Stimulated activated effector memory CD8-positive, alpha-beta T cell treated with anti-CD3 and anti-CD28 coated beads, Interleukin-12 subunit alpha, Interleukin-12 subunit beta, amount 100 ng/mL, for 72 hours (primary cell): ENCODE data around the gene PRAMEF12.
"Not testable (repeated sequence)": the region's sequence is repeated elsewhere in the genome, so short reads cannot be mapped to it uniquely, and the experiment has no call there.

Experiments
- ATAC-seq: fragments of 150-1000 bp; cut with Tn5 transposase; 2 replicates; pipeline ENCODE4 v1.10.0; 2021
- DNase-seq, 2 donors: peaks; one replicate each; pipeline ENCODE4 v3.0.0; 2021 to 2022; ENCODE audit warnings: low spot score in 2 of 2
- H3K27ac Mint-ChIP-seq: one replicate; pipeline ENCODE4 v1.8.0; 2022; ENCODE audit warnings: mild to moderate bottlenecking, mixed read lengths
- H3K36me3 Mint-ChIP-seq: one replicate; pipeline ENCODE4 v1.8.0; 2022; ENCODE audit warnings: mild to moderate bottlenecking, mixed read lengths
- H3K4me1 Mint-ChIP-seq: one replicate; pipeline ENCODE4 v1.8.0; 2022; ENCODE audit warnings: mixed read lengths
- H3K4me3 Mint-ChIP-seq: one replicate; pipeline ENCODE4 v1.8.0; 2022; ENCODE audit warnings: mild to moderate bottlenecking, mixed read lengths
- H3K9me3 Mint-ChIP-seq: one replicate; pipeline ENCODE4 v1.8.0; 2022; ENCODE audit warnings: mixed read lengths

Gene PRAMEF12

GRCh38 chr1:12760256-12760795, 13.2 kb upstream of the PRAMEF12 start:
- DNase-seq: no peak
- no peak for ATAC-seq

GRCh38 chr1:12761781-12762180, 11.8 kb upstream of the PRAMEF12 start:
- Mint-ChIP-seq H3K27ac (no peak overlapping the region), H3K9me3 (no peaks in the 10 kb centered on the region), H3K36me3 (no peaks in the 10 kb centered on the region), H3K4me3 (no peak overlapping the region), H3K4me1 (no peaks in the 10 kb centered on the region)
- no peak for ATAC-seq
- no peak for DNase-seq

More at GRCh38 chr1:12760256-12760795, 13.2 kb upstream of the PRAMEF12 start:
- Mint-ChIP-seq H3K27ac (no peak overlapping the region), H3K4me3 (no peak overlapping the region), H3K9me3 (no peaks in the 10 kb centered on the region), H3K36me3 (no peaks in the 10 kb centered on the region), H3K4me1 (no peaks in the 10 kb centered on the region)

- H3K27ac Mint-ChIP-seq: no peak overlapping the region
- no peaks in the 10 kb centered on the region for H3K9me3 Mint-ChIP-seq
- ATAC-seq (no peak), DNase-seq (no peak)
- no peak overlapping the region for H3K4me3 Mint-ChIP-seq
- no peaks in the 10 kb centered on the region for H3K36me3 Mint-ChIP-seq
- H3K4me1 Mint-ChIP-seq: no peaks in the 10 kb centered on the region
Observed at GRCh38 chr1:12762766-12763165, 10.8 kb upstream of the PRAMEF12 start.

GRCh38 chr1:12763479-12763878, 10.1 kb upstream of the PRAMEF12 start:
- ATAC-seq (no peak), DNase-seq (no peak)
- no peak overlapping the region for H3K27ac Mint-ChIP-seq
- H3K4me3 Mint-ChIP-seq: no peak overlapping the region
- no peaks in the 10 kb centered on the region for H3K9me3 Mint-ChIP-seq
- H3K36me3 Mint-ChIP-seq: no peaks in the 10 kb centered on the region
- no peaks in the 10 kb centered on the region for H3K4me1 Mint-ChIP-seq

- ATAC-seq (no peak), DNase-seq (no peak)
- H3K4me3 Mint-ChIP-seq: no peak overlapping the region
- no peaks in the 10 kb centered on the region for H3K36me3 Mint-ChIP-seq
- H3K9me3 Mint-ChIP-seq: no peaks in the 10 kb centered on the region
- H3K4me1 Mint-ChIP-seq: no peaks in the 10 kb centered on the region
- no peak overlapping the region for H3K27ac Mint-ChIP-seq
Observed at GRCh38 chr1:12764016-12764415, 9.5 kb upstream of the PRAMEF12 start.

GRCh38 chr1:12769031-12769430, 4.5 kb upstream of the PRAMEF12 start:
- ATAC-seq (no peak), DNase-seq (no peak)
- Mint-ChIP-seq H3K4me3 (no peak overlapping the region), H3K27ac (no peak overlapping the region), H3K4me1 (no peaks in the 10 kb centered on the region), H3K9me3 (no peaks in the 10 kb centered on the region), H3K36me3 (no peaks in the 10 kb centered on the region)

GRCh38 chr1:12769976-12770505, 3.5 kb upstream of the PRAMEF12 start:
- ATAC-seq (no peak), DNase-seq (no peak)
- H3K27ac Mint-ChIP-seq: no peak overlapping the region
- H3K36me3 Mint-ChIP-seq: no peaks in the 10 kb centered on the region
- H3K4me1 Mint-ChIP-seq: no peaks in the 10 kb centered on the region
- no peak overlapping the region for H3K4me3 Mint-ChIP-seq
- no peaks in the 10 kb centered on the region for H3K9me3 Mint-ChIP-seq

GRCh38 chr1:12770620-12771019, 2.9 kb upstream of the PRAMEF12 start:
- no peaks in the 10 kb centered on the region for H3K36me3 Mint-ChIP-seq
- no peak overlapping the region for H3K27ac Mint-ChIP-seq
- H3K9me3 Mint-ChIP-seq: no peaks in the 10 kb centered on the region
- H3K4me1 Mint-ChIP-seq: no peaks in the 10 kb centered on the region
- ATAC-seq (no peak), DNase-seq (no peak)
- no peak overlapping the region for H3K4me3 Mint-ChIP-seq

- ATAC-seq (no peak), DNase-seq (no peak)
- H3K4me3 Mint-ChIP-seq: no peak overlapping the region
- no peaks in the 10 kb centered on the region for H3K4me1 Mint-ChIP-seq
- H3K27ac Mint-ChIP-seq: no peak overlapping the region
- no peaks in the 10 kb centered on the region for H3K9me3 Mint-ChIP-seq
- H3K36me3 Mint-ChIP-seq: no peaks in the 10 kb centered on the region
Observed at GRCh38 chr1:12771186-12771585, 2.4 kb upstream of the PRAMEF12 start.

GRCh38 chr1:12772520-12772919, 1.0 kb upstream of the PRAMEF12 start:
- Mint-ChIP-seq H3K36me3 (no peaks in the 10 kb centered on the region), H3K4me1 (no peaks in the 10 kb centered on the region), H3K4me3 (no peak overlapping the region), H3K9me3 (no peaks in the 10 kb centered on the region), H3K27ac (no peak overlapping the region)
- no peak for ATAC-seq
- DNase-seq: no peak

- Mint-ChIP-seq H3K9me3 (no peaks in the 10 kb centered on the region), H3K4me3 (no peak overlapping the region), H3K27ac (no peak overlapping the region), H3K4me1 (no peaks in the 10 kb centered on the region), H3K36me3 (no peaks in the 10 kb centered on the region)
- ATAC-seq: no peak
- DNase-seq: no peak
Observed at GRCh38 chr1:12774801-12775345, 1.3 kb downstream of the PRAMEF12 start.

- no peak overlapping the region for H3K4me3 Mint-ChIP-seq
- no peak overlapping the region for H3K27ac Mint-ChIP-seq
- no peaks in the 10 kb centered on the region for H3K36me3 Mint-ChIP-seq
- H3K9me3 Mint-ChIP-seq: no peaks in the 10 kb centered on the region
- H3K4me1 Mint-ChIP-seq: no peaks in the 10 kb centered on the region
- no peak for ATAC-seq
- no peak for DNase-seq
Observed at GRCh38 chr1:12775443-12775842, 1.9 kb downstream of the PRAMEF12 start.

- H3K9me3 Mint-ChIP-seq: no peaks in the 10 kb centered on the region
- H3K27ac Mint-ChIP-seq: no peak overlapping the region
- no peak overlapping the region for H3K4me3 Mint-ChIP-seq
- ATAC-seq (no peak), DNase-seq (no peak)
- H3K36me3 Mint-ChIP-seq: no peaks in the 10 kb centered on the region
- no peaks in the 10 kb centered on the region for H3K4me1 Mint-ChIP-seq
Observed at GRCh38 chr1:12776801-12777557, 3.4 kb downstream of the PRAMEF12 start.

- Mint-ChIP-seq H3K27ac (no peak overlapping the region), H3K4me3 (no peak overlapping the region), H3K36me3 (no peaks in the 10 kb centered on the region), H3K9me3 (no peaks in the 10 kb centered on the region), H3K4me1 (no peaks in the 10 kb centered on the region)
- no peak for ATAC-seq
- DNase-seq: no peak
Observed at GRCh38 chr1:12778061-12778460, 4.5 kb downstream of the PRAMEF12 start.

- H3K4me1 Mint-ChIP-seq: no peaks in the 10 kb centered on the region
- H3K9me3 Mint-ChIP-seq: no peaks in the 10 kb centered on the region
- ATAC-seq: no peak
Observed at GRCh38 chr1:12778907-12779306, 5.4 kb downstream of the PRAMEF12 start.

GRCh38 chr1:12781488-12781887, 8.0 kb downstream of the PRAMEF12 start:
- ATAC-seq, H3K27ac Mint-ChIP-seq, H3K4me3 Mint-ChIP-seq, DNase-seq, H3K36me3 Mint-ChIP-seq, H3K9me3 Mint-ChIP-seq, H3K4me1 Mint-ChIP-seq: not testable (repeated sequence)

More at GRCh38 chr1:12778907-12779306, 5.4 kb downstream of the PRAMEF12 start:
- Mint-ChIP-seq H3K27ac (no peak overlapping the region), H3K36me3 (no peaks in the 10 kb centered on the region), H3K4me3 (no peak overlapping the region)
- DNase-seq: no peak
